ENCODE measurements around the gene GCFC2.

DNA sequence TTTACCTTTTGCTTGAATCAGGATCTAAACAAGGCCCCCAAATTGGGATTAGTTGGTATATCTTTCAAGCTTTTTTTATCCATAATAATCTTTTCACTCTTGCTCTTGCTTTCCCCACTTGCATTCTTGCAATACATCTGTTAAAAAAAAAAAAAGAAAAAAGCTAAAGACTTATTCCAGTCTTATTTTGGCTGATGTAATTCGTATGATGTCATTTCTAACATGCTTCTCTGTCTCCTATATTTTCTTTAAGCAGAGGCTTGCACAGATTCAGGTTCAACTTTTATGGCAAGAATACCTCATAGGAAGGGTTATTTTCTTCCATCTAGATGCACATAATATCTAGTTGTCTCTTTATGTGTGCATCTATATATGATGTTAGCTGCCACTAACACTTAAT is 9.8 kb upstream of the GCFC2 start:
- TF ChIP-seq CTCF (IDR thresholded peaks at IDR 0.05; ENCODE audit: poor library complexity) (no peak), EZH2 (IDR thresholded peaks at IDR 0.05; ENCODE audit: borderline replicate concordance) (no peak)
